Measurements from ENCODE around the gene RNASEH1.

The RNASEH1 gene

DNA sequence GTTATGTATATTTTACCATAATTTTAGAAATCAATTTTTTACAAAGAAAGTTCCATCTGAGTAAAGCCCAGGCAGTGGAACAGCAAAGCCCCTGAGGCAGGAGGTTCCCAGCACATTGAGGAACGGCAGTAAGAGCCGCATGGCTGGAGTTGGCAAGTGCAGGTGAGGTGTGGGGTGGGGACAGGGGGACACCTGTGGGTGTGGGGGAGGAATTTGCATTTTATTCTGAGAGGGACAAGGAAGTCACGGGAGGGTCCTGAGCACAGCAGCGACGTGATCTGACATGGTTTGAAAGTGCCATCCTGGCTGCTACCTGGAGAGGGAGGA is 22.7 kb downstream of the RNASEH1 start:
- no peak for DNase-seq (ENCODE audit: insufficient read length, low spot score)
- TF ChIP-seq, protein P1, sequence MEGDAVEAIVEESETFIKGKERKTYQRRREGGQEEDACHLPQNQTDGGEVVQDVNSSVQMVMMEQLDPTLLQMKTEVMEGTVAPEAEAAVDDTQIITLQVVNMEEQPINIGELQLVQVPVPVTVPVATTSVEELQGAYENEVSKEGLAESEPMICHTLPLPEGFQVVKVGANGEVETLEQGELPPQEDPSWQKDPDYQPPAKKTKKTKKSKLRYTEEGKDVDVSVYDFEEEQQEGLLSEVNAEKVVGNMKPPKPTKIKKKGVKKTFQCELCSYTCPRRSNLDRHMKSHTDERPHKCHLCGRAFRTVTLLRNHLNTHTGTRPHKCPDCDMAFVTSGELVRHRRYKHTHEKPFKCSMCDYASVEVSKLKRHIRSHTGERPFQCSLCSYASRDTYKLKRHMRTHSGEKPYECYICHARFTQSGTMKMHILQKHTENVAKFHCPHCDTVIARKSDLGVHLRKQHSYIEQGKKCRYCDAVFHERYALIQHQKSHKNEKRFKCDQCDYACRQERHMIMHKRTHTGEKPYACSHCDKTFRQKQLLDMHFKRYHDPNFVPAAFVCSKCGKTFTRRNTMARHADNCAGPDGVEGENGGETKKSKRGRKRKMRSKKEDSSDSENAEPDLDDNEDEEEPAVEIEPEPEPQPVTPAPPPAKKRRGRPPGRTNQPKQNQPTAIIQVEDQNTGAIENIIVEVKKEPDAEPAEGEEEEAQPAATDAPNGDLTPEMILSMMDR (IDR thresholded peaks at IDR 0.05; ENCODE audit: insufficient read depth, missing control alignments) = no peak
- no peak for FAIRE-seq

DNA sequence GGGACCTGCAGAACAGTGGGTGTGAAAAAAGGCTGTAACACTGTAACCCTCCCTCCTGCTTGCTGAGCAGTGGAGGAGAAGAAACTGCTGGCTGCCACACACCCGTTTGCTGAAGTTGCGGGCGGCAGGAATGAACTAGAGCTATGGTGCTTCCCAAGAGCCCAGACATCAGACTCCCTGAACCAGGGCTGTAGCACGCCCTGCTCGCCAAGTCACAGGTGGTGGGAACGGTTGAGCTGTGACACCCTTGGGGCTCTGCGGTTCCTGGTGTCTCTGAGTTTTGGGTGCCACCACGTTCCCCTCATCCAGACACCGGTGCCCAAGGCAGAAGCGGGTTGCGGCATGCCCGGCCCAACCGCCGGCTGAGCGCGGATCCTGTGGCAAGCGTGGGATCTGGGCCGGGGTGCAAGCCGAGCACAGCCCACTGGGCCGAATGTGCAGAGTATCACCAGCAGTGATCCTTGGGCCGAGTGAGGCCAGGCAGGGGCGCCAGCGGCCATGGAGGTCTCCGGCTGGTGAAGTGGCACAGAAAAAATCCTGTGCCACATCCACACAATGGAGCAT is 23.8 kb downstream of the RNASEH1 start:
- no peak for DNase-seq (ENCODE audit: insufficient read length, low spot score)
- TF ChIP-seq, protein P1 (IDR thresholded peaks at IDR 0.05; ENCODE audit: insufficient read depth, missing control alignments) = no peak
- no peak for FAIRE-seq

- TF ChIP-seq, protein P1 (IDR thresholded peaks at IDR 0.05; ENCODE audit: insufficient read depth, missing control alignments) = no peak
- DNase-seq (ENCODE audit: insufficient read length, low spot score) = no peak
- FAIRE-seq = no peak
These were observed 24.3 kb downstream of the RNASEH1 start for GRCh38 chr2:3533836-3534235.

- no peak for FAIRE-seq
These were observed 25.2 kb downstream of the RNASEH1 start for GRCh38 chr2:3532941-3533340.

DNA sequence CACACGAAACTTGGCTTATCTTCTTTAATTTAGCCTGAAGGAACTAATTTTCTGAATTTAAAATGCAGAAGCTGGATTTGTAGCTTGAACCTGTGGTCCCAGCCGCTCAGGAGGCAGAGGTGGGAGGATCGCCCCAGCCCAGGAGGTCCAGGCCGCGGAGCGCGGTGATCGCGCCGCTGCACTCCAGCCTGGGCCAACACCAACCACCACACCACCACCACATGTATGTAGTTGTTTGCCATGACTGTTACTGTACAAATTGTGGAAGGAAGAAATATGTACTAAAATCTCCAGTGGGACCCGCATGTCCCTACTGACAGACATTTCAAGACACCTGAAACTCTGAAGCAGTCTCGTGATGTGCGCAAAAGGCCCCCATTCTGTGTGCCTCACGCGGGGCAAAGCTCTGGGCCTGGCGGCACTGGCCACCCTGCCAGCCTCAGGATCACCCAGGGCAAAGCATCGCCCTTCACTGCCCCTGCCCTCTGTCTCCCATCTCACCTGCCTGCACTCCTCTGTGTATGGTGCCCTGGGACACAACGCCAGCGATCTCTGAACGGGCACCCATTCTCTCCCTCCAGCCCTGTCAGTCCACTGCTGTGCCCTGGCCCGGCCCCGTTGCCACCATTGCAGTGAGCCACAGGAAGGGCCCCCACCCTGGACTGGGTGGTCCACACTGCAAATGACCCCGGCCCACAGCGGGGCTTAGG is 28.7 kb downstream of the RNASEH1 start:
- TF ChIP-seq, protein P1 (IDR thresholded peaks at IDR 0.05; ENCODE audit: insufficient read depth, missing control alignments) = no peak
- DNase-seq (ENCODE audit: insufficient read length, low spot score) (no peak), FAIRE-seq (no peak)

More at GRCh38 chr2:3532941-3533340, 25.2 kb downstream of the RNASEH1 start:
- TF ChIP-seq, protein P1 (IDR thresholded peaks at IDR 0.05; ENCODE audit: insufficient read depth, missing control alignments) = no peak
- no peak for DNase-seq (ENCODE audit: insufficient read length, low spot score)

DNA sequence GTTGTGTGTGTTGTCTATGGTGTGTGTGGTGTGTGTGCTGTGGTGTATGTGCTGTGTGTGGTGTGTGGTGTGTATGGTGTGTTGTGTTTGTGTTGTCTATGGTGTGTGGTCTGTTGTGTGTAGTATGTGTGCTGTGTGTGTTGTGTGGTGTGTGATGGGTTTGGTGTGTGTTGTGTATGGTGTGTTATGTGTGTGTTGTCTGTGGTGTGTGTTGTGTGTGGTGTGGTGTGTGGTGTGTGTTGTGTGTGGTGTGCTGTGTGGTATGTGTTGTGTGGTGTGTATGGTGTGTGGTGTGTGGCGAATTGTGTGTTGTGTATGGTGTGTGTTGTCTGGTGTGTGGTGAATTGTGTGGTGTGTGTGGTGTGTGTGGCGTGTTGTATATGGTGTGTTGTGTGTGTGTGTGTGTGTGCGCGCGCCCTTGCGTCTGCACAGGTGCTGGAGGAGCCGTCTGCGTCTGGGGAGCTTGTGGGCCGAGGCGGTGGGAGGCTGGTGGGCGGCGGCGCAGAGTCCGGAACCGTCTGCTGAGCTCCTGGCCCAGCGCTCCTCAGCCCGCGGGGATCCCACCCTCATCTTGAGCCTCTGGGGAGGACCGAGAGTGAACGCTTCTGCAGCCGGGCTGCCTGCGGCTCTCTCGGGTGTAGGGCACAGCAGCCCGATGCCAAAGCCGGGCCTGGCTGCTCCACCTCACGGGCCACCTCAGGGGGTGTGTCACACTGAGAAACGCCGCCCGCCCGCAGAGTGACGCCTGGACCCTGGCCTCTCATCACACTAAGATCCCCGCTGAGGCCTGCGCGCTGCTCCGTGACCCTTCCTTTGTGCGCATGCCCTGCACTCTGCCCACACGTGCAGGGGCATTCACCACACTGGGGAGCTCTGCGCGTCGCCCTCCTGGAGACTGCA is 30.0 kb downstream of the RNASEH1 start:
- DNase-seq (ENCODE audit: insufficient read length, low spot score) (no peak), FAIRE-seq (no peak)
- TF ChIP-seq, protein P1 (IDR thresholded peaks at IDR 0.05; ENCODE audit: insufficient read depth, missing control alignments) = no peak
